ENCODE measurements around the gene TEAD1.

- TF ChIP-seq POLR2AphosphoS5 (IDR thresholded peaks at IDR 0.05): no peak
- TF ChIP-seq CTCF (IDR thresholded peaks at IDR 0.05): no peak
These were observed 166.8 kb downstream of the TEAD1 start for GRCh38 chr11:12840871-12841660.

All from gastroesophageal sphincter (tissue), 3 donors.